ENCODE measurements around the gene UBE2L6. TPM values are rescaled to one million over a fixed set of nuclear protein-coding genes. Genes with fewer than 3 reads are reported as not detected.

Gene UBE2L6
- total RNA-seq, 5 donors from 2014 or later (not counting 1 experiment from before 2014, with no cell fraction given), result 61.7 to 97.2 (median 80.3) TPM

GRCh38 chr11:57501953-57502352 is 65.5 kb downstream of the UBE2L6 start:
- H3K27ac Mint-ChIP-seq, result no peak overlapping the region
- no peaks in the 10 kb centered on the region for H3K27me3 ChIP-seq (replicated peaks in 1 of 2; ENCODE audit: control insufficient read depth in 2 of 2, extremely low read depth in 1 of 2, insufficient read depth in 2 of 2, low read length in 1 of 2)
- POLR2A ChIA-PET, result no interaction called here
- H3K4me3 Mint-ChIP-seq, result no peak overlapping the region
- H3K36me3 Mint-ChIP-seq, result peaks cover 19% of the 10 kb centered on the region
- no peaks in the 10 kb centered on the region for H3K9me3 Mint-ChIP-seq
- no peak for ATAC-seq (replicated peaks in 1 of 4)
- WGBS (ENCODE audit: insufficient coverage), result 100% methylated on average over 3 of the region's 4 CpGs
- CTCF ChIA-PET, result interaction anchor here (0.6 to 1.9 kb wide), 7 partner anchors 9 to 45 kb away, joined by 3 to 11 read pairs (median 5); no protein-coding TSS in a partner anchor
- H3K4me1 Mint-ChIP-seq, result peaks cover 0 to 2% (median 0%) of the 10 kb centered on the region in 3 donors
- no peak overlapping the region for H3K4me3 ChIP-seq (ENCODE audit: control insufficient read depth in 1 of 2, extremely low read depth in 1 of 2, low read length in 1 of 2)
- H3K27me3 Mint-ChIP-seq, result no peaks in the 10 kb centered on the region
- peaks cover 0 to 27% of the 10 kb centered on the region in 2 donors for H3K36me3 ChIP-seq (ENCODE audit: control insufficient read depth in 2 of 2, extremely low read depth in 1 of 2, insufficient read depth in 1 of 2, low read length in 1 of 2)
- H3K27ac ChIP-seq (ENCODE audit: low read length), result no peak overlapping the region
- no peaks in the 10 kb centered on the region for H3K4me1 ChIP-seq (ENCODE audit: control insufficient read depth in 1 of 2, extremely low read depth in 1 of 2, insufficient read depth in 2 of 2, low read length in 2 of 2)
- DNase-seq, result no peak
- no peaks in the 10 kb centered on the region for H3K9me3 ChIP-seq

Other genes starting within 250 kb of the UBE2L6 start
- 10 to 100 TPM; 13.9 to 22.9 (median 18.9) TPM for gene TNKS1BP1, start 242.7 kb downstream of the UBE2L6 start, total RNA-seq
- 10 to 100 TPM; 50.2 to 78.1 (median 75.7) TPM for gene SSRP1, start 231.8 kb downstream of the UBE2L6 start, total RNA-seq
- not detected for gene P2RX3, start 229.3 kb downstream of the UBE2L6 start, total RNA-seq
- gene PRG3, start 186.5 kb downstream of the UBE2L6 start, total RNA-seq, result not detected
- under 1 TPM in 4 of 5 donors, not detected in 1; 0.33 to 0.72 (median 0.39) TPM for gene PRG2, start 177.0 kb downstream of the UBE2L6 start, total RNA-seq
- gene SLC43A3, start 140.6 kb downstream of the UBE2L6 start, total RNA-seq, result 10 to 100 TPM in 4 of 5 donors, 1 to 10 TPM in 1; 9.9 to 18.1 (median 13.6) TPM
- gene RTN4RL2, start 107.1 kb downstream of the UBE2L6 start, total RNA-seq, result 1 to 10 TPM in 1 of 5 donors, under 1 TPM in 4; 0.15 to 1.1 (median 0.29) TPM
- 10 to 100 TPM in 4 of 5 donors, 1 to 10 TPM in 1; 8.8 to 31.6 (median 25.1) TPM for gene SLC43A1, start 52.0 kb downstream of the UBE2L6 start, total RNA-seq
- 10 to 100 TPM; 20.7 to 33.2 (median 26.2) TPM for gene TIMM10, start 36.9 kb downstream of the UBE2L6 start, total RNA-seq
- not detected for gene SMTNL1, start 30.1 kb downstream of the UBE2L6 start, total RNA-seq
- gene SERPING1, start 30.0 kb upstream of the UBE2L6 start, total RNA-seq, result 1 to 10 TPM in 3 of 5 donors, not detected in 2; 1.5 to 2.8 (median 1.9) TPM
- gene YPEL4, start 82.2 kb upstream of the UBE2L6 start, total RNA-seq, result 10 to 100 TPM in 3 of 5 donors, 1 to 10 TPM in 2; 1.8 to 13.5 (median 11.1) TPM
- 10 to 100 TPM; 14.3 to 16.0 (median 14.5) TPM for gene CLP1, start 90.1 kb upstream of the UBE2L6 start, total RNA-seq
- 10 to 100 TPM; 57.3 to 67.2 (median 60.7) TPM for gene ZDHHC5, start 100.4 kb upstream of the UBE2L6 start, total RNA-seq
- 10 to 100 TPM; 11.4 to 14.8 (median 12.7) TPM for gene MED19, start 144.5 kb upstream of the UBE2L6 start, total RNA-seq
- gene TMX2, start 144.9 kb upstream of the UBE2L6 start, total RNA-seq, result 10 to 100 TPM; 34.5 to 55.9 (median 51.2) TPM
- 100 to 1,000 TPM in 3 of 5 donors, 10 to 100 TPM in 2; 88.5 to 155 (median 113) TPM for gene SELENOH, start 173.8 kb upstream of the UBE2L6 start, total RNA-seq
- gene BTBD18, start 184.1 kb upstream of the UBE2L6 start, total RNA-seq, result under 1 TPM in 2 of 5 donors, not detected in 3; 0.09 to 0.23 TPM
- gene CTNND1, start 194.1 kb upstream of the UBE2L6 start, total RNA-seq, result 10 to 100 TPM in 4 of 5 donors, 1 to 10 TPM in 1; 8.3 to 17.5 (median 12.5) TPM